ENCODE data around the gene SRCAP. TPM values are rescaled to one million over a fixed set of nuclear protein-coding genes. Genes with fewer than 3 reads are reported as not detected.

The SRCAP gene
- total RNA-seq, 1 experiment from 2014 or later: 58.5 TPM

DNA sequence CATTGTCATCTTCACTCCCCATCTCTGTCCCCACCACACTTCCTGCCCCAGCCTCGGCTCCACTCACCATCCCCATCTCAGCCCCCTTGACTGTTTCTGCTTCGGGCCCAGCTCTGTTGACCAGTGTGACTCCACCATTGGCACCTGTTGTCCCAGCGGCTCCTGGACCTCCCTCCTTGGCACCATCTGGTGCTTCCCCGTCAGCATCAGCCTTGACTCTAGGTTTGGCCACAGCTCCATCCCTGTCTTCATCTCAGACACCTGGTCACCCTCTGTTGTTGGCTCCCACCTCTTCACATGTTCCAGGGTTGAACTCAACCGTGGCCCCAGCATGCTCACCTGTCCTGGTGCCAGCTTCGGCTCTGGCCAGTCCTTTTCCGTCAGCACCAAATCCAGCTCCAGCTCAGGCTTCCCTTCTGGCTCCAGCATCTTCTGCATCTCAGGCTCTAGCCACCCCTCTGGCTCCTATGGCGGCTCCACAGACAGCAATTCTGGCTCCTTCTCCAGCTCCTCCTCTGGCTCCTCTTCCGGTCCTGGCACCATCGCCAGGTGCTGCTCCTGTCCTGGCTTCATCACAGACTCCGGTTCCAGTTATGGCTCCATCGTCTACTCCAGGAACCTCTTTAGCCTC lies 24.9 kb downstream of the SRCAP start:
- DNase-seq (ENCODE audit: low spot score) (no peak), ATAC-seq (no peak)
- CTCF ChIA-PET: interaction anchor here (0.8 kb wide), 1 partner anchor 30 kb away, joined by 3 read pairs; no protein-coding TSS in a partner anchor
- Mint-ChIP-seq H3K27me3 (ENCODE audit: low read depth) (no peaks in the 10 kb centered on the region), H3K27ac (no peak overlapping the region), H3K4me3 (no peak overlapping the region), H3K36me3 (peaks cover 74% of the 10 kb centered on the region), H3K9me3 (no peaks in the 10 kb centered on the region), H3K4me1 (peaks cover 12% of the 10 kb centered on the region)
- POLR2A ChIA-PET: interaction anchor here (0.5 kb wide), 1 partner anchor 12 kb away, joined by 4 read pairs; no protein-coding TSS in a partner anchor
- no peak for TF ChIP-seq ZNF138 (CRISPR knock-in tag; conservative IDR thresholded peaks at IDR 0.05)
- no peak for TF ChIP-seq NR1H2 (CRISPR knock-in tag; IDR thresholded peaks at IDR 0.05)
- TF ChIP-seq, protein P1, sequence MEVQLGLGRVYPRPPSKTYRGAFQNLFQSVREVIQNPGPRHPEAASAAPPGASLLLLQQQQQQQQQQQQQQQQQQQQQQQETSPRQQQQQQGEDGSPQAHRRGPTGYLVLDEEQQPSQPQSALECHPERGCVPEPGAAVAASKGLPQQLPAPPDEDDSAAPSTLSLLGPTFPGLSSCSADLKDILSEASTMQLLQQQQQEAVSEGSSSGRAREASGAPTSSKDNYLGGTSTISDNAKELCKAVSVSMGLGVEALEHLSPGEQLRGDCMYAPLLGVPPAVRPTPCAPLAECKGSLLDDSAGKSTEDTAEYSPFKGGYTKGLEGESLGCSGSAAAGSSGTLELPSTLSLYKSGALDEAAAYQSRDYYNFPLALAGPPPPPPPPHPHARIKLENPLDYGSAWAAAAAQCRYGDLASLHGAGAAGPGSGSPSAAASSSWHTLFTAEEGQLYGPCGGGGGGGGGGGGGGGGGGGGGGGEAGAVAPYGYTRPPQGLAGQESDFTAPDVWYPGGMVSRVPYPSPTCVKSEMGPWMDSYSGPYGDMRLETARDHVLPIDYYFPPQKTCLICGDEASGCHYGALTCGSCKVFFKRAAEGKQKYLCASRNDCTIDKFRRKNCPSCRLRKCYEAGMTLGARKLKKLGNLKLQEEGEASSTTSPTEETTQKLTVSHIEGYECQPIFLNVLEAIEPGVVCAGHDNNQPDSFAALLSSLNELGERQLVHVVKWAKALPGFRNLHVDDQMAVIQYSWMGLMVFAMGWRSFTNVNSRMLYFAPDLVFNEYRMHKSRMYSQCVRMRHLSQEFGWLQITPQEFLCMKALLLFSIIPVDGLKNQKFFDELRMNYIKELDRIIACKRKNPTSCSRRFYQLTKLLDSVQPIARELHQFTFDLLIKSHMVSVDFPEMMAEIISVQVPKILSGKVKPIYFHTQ (CRISPR knock-in tag; IDR thresholded peaks at IDR 0.05): no peak
- no peak for TF ChIP-seq CREM (CRISPR knock-in tag; IDR thresholded peaks at IDR 0.05)
- no peak for TF ChIP-seq ZNF263 (CRISPR knock-in tag; IDR thresholded peaks at IDR 0.05; ENCODE audit: low read depth)
- TF ChIP-seq ZNF219 (CRISPR knock-in tag; IDR thresholded peaks at IDR 0.05; ENCODE audit: borderline replicate concordance): no peak
- TF ChIP-seq, protein P2, sequence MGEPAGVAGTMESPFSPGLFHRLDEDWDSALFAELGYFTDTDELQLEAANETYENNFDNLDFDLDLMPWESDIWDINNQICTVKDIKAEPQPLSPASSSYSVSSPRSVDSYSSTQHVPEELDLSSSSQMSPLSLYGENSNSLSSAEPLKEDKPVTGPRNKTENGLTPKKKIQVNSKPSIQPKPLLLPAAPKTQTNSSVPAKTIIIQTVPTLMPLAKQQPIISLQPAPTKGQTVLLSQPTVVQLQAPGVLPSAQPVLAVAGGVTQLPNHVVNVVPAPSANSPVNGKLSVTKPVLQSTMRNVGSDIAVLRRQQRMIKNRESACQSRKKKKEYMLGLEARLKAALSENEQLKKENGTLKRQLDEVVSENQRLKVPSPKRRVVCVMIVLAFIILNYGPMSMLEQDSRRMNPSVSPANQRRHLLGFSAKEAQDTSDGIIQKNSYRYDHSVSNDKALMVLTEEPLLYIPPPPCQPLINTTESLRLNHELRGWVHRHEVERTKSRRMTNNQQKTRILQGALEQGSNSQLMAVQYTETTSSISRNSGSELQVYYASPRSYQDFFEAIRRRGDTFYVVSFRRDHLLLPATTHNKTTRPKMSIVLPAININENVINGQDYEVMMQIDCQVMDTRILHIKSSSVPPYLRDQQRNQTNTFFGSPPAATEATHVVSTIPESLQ (CRISPR knock-in tag; IDR thresholded peaks at IDR 0.05): no peak
- no peak for TF ChIP-seq GRHL2 (CRISPR knock-in tag; IDR thresholded peaks at IDR 0.05; ENCODE audit: insufficient replicate concordance, severe bottlenecking)
- TF ChIP-seq ELF4 (CRISPR knock-in tag; IDR thresholded peaks at IDR 0.05; ENCODE audit: low read depth): no peak
- TF ChIP-seq ZBTB21 (CRISPR knock-in tag; IDR thresholded peaks at IDR 0.05; ENCODE audit: borderline replicate concordance): no peak
- TF ChIP-seq, protein P3, sequence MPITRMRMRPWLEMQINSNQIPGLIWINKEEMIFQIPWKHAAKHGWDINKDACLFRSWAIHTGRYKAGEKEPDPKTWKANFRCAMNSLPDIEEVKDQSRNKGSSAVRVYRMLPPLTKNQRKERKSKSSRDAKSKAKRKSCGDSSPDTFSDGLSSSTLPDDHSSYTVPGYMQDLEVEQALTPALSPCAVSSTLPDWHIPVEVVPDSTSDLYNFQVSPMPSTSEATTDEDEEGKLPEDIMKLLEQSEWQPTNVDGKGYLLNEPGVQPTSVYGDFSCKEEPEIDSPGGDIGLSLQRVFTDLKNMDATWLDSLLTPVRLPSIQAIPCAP (CRISPR knock-in tag; IDR thresholded peaks at IDR 0.05): no peak
- TF ChIP-seq ZNF416 (CRISPR knock-in tag; IDR thresholded peaks at IDR 0.05): no peak
- no peak for TF ChIP-seq FOXP1 (CRISPR knock-in tag; IDR thresholded peaks at IDR 0.05; ENCODE audit: borderline replicate concordance)
- TF ChIP-seq FOXK1 (CRISPR knock-in tag; IDR thresholded peaks at IDR 0.05): no peak
- no peak for TF ChIP-seq NFATC4 (CRISPR knock-in tag; IDR thresholded peaks at IDR 0.05)
- TF ChIP-seq SMAD3 (CRISPR knock-in tag; IDR thresholded peaks at IDR 0.05; ENCODE audit: borderline replicate concordance): no peak

DNA sequence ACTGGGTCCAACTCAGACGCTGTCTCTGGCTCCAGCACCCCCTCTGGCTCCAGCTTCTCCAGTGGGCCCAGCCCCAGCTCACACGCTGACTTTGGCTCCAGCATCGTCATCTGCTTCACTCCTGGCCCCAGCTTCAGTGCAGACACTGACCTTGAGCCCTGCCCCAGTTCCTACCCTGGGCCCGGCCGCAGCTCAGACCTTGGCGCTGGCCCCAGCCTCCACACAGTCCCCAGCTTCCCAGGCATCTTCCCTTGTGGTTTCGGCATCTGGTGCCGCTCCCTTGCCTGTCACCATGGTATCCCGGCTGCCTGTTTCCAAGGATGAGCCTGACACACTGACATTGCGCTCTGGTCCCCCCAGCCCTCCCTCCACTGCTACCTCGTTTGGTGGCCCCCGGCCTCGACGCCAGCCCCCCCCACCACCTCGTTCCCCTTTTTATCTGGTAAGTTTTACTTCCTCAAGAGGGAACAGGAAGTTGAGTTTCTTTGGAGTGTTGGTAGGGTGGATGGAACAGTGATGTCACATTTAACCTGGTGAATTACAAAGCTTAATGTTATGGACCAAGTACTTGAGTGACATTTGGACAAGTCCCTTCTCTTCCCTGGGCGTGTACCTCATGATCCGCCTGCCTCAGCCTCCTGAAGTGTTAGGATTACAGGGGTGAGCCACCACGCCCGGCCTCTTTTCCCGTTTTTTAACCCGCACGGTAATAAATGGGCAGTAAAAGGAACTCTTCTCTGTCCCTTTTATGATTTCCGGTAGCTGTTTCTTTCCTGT lies 25.9 kb downstream of the SRCAP start:
- Mint-ChIP-seq H3K27me3 (ENCODE audit: low read depth) (no peaks in the 10 kb centered on the region), H3K9me3 (no peaks in the 10 kb centered on the region), H3K4me1 (peaks cover 12% of the 10 kb centered on the region), H3K4me3 (no peak overlapping the region), H3K36me3 (peaks cover 78% of the 10 kb centered on the region), H3K27ac (no peak overlapping the region)
- TF ChIP-seq EMX1 (CRISPR knock-in tag; IDR thresholded peaks at IDR 0.05): no peak
- no peak for TF ChIP-seq FOXJ3 (CRISPR knock-in tag; IDR thresholded peaks at IDR 0.05; ENCODE audit: borderline replicate concordance)
- TF ChIP-seq, protein P4, sequence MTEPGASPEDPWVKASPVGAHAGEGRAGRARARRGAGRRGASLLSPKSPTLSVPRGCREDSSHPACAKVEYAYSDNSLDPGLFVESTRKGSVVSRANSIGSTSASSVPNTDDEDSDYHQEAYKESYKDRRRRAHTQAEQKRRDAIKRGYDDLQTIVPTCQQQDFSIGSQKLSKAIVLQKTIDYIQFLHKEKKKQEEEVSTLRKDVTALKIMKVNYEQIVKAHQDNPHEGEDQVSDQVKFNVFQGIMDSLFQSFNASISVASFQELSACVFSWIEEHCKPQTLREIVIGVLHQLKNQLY (CRISPR knock-in tag; IDR thresholded peaks at IDR 0.05): no peak
- TF ChIP-seq NR2C2 (CRISPR knock-in tag; IDR thresholded peaks at IDR 0.05): no peak
- no peak for TF ChIP-seq ZNF423 (CRISPR knock-in tag; IDR thresholded peaks at IDR 0.05)
- TF ChIP-seq OVOL2 (CRISPR knock-in tag; IDR thresholded peaks at IDR 0.05; ENCODE audit: borderline replicate concordance): no peak
- TF ChIP-seq NFATC4 (CRISPR knock-in tag; IDR thresholded peaks at IDR 0.05): no peak
- TF ChIP-seq ZNF138 (CRISPR knock-in tag; conservative IDR thresholded peaks at IDR 0.05): no peak
- no peak for TF ChIP-seq ATF1 (CRISPR knock-in tag; IDR thresholded peaks at IDR 0.05)
- ATAC-seq: no peak
- ChIA-PET POLR2A (no interaction called here), CTCF (interaction anchor here (0.7 to 0.8 kb wide), 2 partner anchors 31 kb away, joined by 3 read pairs; no protein-coding TSS in a partner anchor)
- DNase-seq (ENCODE audit: low spot score): no peak

All from WTC11 (cell line).